B cell (primary cell): ENCODE data around the gene NTRK3. TPM values are rescaled to one million over a fixed set of nuclear protein-coding genes. Genes with fewer than 3 reads are reported as not detected.
"Not testable (repeated sequence)": the region's sequence is repeated elsewhere in the genome, so short reads cannot be mapped to it uniquely, and the experiment has no call there.

Source experiments
- ATAC-seq: fragments of 200-7000 bp; cut with Tn5 transposase; one replicate; pipeline ENCODE4 v1.10.0; 2021; ENCODE audit warnings: low read depth, mild to moderate bottlenecking, moderate number of reproducible peaks, moderate library complexity
- CTCF ChIA-PET: fragments of 350-600 bp; sonication (Branson Sonifier 250); formaldehyde crosslinking; loops from one replicate; lab custom pipeline; 2021; ENCODE audit warnings: antibody characterized with exemption, inconsistent platforms; lab: Charles Lee
- POLR2A ChIA-PET: fragments of 350-600 bp; sonication (Branson Sonifier 250); formaldehyde crosslinking; loops from one replicate; lab custom pipeline; 2021; ENCODE audit warnings: antibody characterized with exemption; lab: Charles Lee
- DNase-seq: peaks from one replicate; pipeline ENCODE4 v3.0.0; 2013
- H2AFZ ChIP-seq: 2 replicates; pipeline ENCODE4 v1.6.1; 2012; ENCODE audit warnings: mild to moderate bottlenecking, low read depth, low read length; ENCODE audit not compliant: insufficient read depth, poor library complexity, severe bottlenecking
- H3K27ac ChIP-seq, 2 donors: 1 replicate in 1 of 2; 2 replicates in 1 of 2; pipeline ENCODE4 v1.5.1; 2012 to 2013; ENCODE audit warnings: low read length in 2 of 2, mild to moderate bottlenecking in 2 of 2, moderate library complexity in 1 of 2
- H3K27me3 ChIP-seq, 4 experiments: fragments of 200-600 bp in 1 of 4; sonication (generic) in 1 of 4; replicated peaks in 1 of 4; 1 replicate in 2 of 4; 2 replicates in 2 of 4; pipeline versions ENCODE4 v1.6.1 to v1.7.0; 2013 to 2016; ENCODE audit warnings: low read length in 3 of 4, mild to moderate bottlenecking in 2 of 4, mixed read lengths in 1 of 4, moderate library complexity in 1 of 4; ENCODE audit not compliant: insufficient read depth in 4 of 4, control insufficient read depth in 3 of 4; ENCODE audit errors: control extremely low read depth in 1 of 4
- H3K36me3 ChIP-seq, 2 experiments: replicated peaks in 1 of 2; 1 replicate in 1 of 2; 2 replicates in 1 of 2; pipeline versions ENCODE4 v1.6.1 to v1.7.1; 2013; ENCODE audit warnings: low read length in 1 of 2; ENCODE audit not compliant: insufficient read depth in 2 of 2, control insufficient read depth in 1 of 2; ENCODE audit errors: control extremely low read depth in 1 of 2, extremely low read depth in 1 of 2
- H3K4me1 ChIP-seq, 2 donors: fragments of 200-600 bp in 1 of 2; sonication (generic) in 1 of 2; 1 replicate in 1 of 2; 2 replicates in 1 of 2; pipeline versions ENCODE4 v1.5.1 to v1.6.1; 2013 to 2017; ENCODE audit warnings: low read length in 2 of 2; ENCODE audit not compliant: control insufficient read depth in 2 of 2, insufficient read depth in 2 of 2
- H3K4me2 ChIP-seq: replicated peaks from 2 replicates; pipeline ENCODE3; 2012; ENCODE audit warnings: mild to moderate bottlenecking, low read depth, low read length; ENCODE audit not compliant: poor library complexity, severe bottlenecking
- H3K4me3 ChIP-seq, 5 experiments: fragments of 200-600 bp in 1 of 5; sonication (generic) in 1 of 5; 1 replicate in 3 of 5; 2 replicates in 2 of 5; pipeline versions ENCODE4 v1.5.1 to v1.7.0; 2011 to 2016; ENCODE audit warnings: low read length in 4 of 5, mild to moderate bottlenecking in 4 of 5, low read depth in 2 of 5, control low read depth in 1 of 5, moderate library complexity in 1 of 5; ENCODE audit not compliant: insufficient read depth in 1 of 5; ENCODE audit errors: control extremely low read depth in 1 of 5, extremely low read depth in 1 of 5
- H3K79me2 ChIP-seq: fragments of 200-600 bp; sonication (generic); one replicate; pipeline ENCODE4 v1.6.0; 2016; ENCODE audit warnings: low read length; ENCODE audit not compliant: control insufficient read depth, insufficient read depth
- H3K9ac ChIP-seq: fragments of 200-600 bp; sonication (generic); 2 replicates; pipeline ENCODE4 v1.6.1; 2017; ENCODE audit warnings: mild to moderate bottlenecking, low read length, moderate library complexity
- H3K9me3 ChIP-seq, 3 donors: one replicate each; pipeline versions ENCODE4 v1.6.1 to v1.7.1; 2013; ENCODE audit warnings: low read length in 2 of 3; ENCODE audit not compliant: control insufficient read depth in 2 of 3, insufficient read depth in 1 of 3; ENCODE audit errors: control extremely low read depth in 1 of 3
- H4K20me1 ChIP-seq: 2 replicates; pipeline ENCODE4 v1.6.0; 2012; ENCODE audit warnings: mild to moderate bottlenecking, low read length; ENCODE audit not compliant: insufficient read depth, control insufficient read depth, poor library complexity, severe bottlenecking
- H3K27ac Mint-ChIP-seq: one replicate; pipeline ENCODE4 v1.8.0; 2021; ENCODE audit warnings: mixed read lengths
- H3K27me3 Mint-ChIP-seq: one replicate; pipeline ENCODE4 v1.8.0; 2021; ENCODE audit warnings: mixed read lengths
- H3K4me1 Mint-ChIP-seq: one replicate; pipeline ENCODE4 v1.8.0; 2021; ENCODE audit warnings: mixed read lengths
- H3K4me3 Mint-ChIP-seq: one replicate; pipeline ENCODE4 v1.8.0; 2021; ENCODE audit warnings: mixed read lengths
- H3K9me3 Mint-ChIP-seq: one replicate; pipeline ENCODE4 v1.8.0; 2022; ENCODE audit warnings: mixed read lengths; ENCODE audit not compliant: insufficient read depth
- EZH2 ChIP-seq: IDR thresholded peaks from 2 replicates; pipeline ENCODE4 v1.6.1; 2012; ENCODE audit warnings: borderline replicate concordance, low read depth, mild to moderate bottlenecking, moderate library complexity, low read length; ENCODE audit not compliant: insufficient read depth, poor library complexity, severe bottlenecking
- WGBS: methylation state at CpG from one replicate; pipeline ENCODE4 v1.1.5; 2013; ENCODE audit warnings: missing lambda C conversion rate; ENCODE audit not compliant: insufficient coverage; 5-methylcytosine and 5-hydroxymethylcytosine counted together
- intact Hi-C: fragments of 100-400 bp; cut with micrococcal nuclease; formaldehyde crosslinking; loops from one replicate; pipeline ENCODE4 v1.10.0; 2022
- polyA plus RNA-seq: library from polyadenylated mRNA; depleted of rRNA; stranded (reverse); fragments of >200 nt; gene quantifications from 2 replicates; pipeline ENCODE4 v1.2.3, GENCODE V29; 2012
- total RNA-seq, 2 donors: library from RNA; stranded (reverse); fragments of 120-200 nt in 1 of 2; gene quantifications; 1 replicate in 1 of 2; 2 replicates in 1 of 2; pipeline versions ENCODE4 v1.2.3 to v1.2.4, GENCODE V29; 2013 to 2022
- TF ChIP-seq, protein P1 (sequence below): fragments of 200-600 bp; IDR thresholded peaks from one replicate; pipeline ENCODE4 v1.8.0; 2022; ENCODE audit warnings: antibody characterized with exemption, mild to moderate bottlenecking

The NTRK3 gene
- total and polyA plus RNA-seq, 2 donors (not counting 1 experiment from before 2014, with no cell fraction given), result not detected

GRCh38 chr15:88035381-88035780, 221.2 kb downstream of the NTRK3 start:
- Histone ChIP-seq H3K9ac (no peak overlapping the region), H3K79me2 (no peaks in the 10 kb centered on the region), H3K27ac (no peak overlapping the region), H3K4me1 (no peaks in the 10 kb centered on the region), H3K27me3 (no peaks in the 10 kb centered on the region), H3K4me3 (no peak overlapping the region), H4K20me1 (no peaks in the 10 kb centered on the region), H3K4me2 (no peak overlapping the region), H2AFZ (no peak overlapping the region), H3K9me3 (peaks cover 0 to 2% (median 0%) of the 10 kb centered on the region in 3 donors), H3K36me3 (no peaks in the 10 kb centered on the region)
- DNase-seq, result no peak
- TF ChIP-seq, protein P1, sequence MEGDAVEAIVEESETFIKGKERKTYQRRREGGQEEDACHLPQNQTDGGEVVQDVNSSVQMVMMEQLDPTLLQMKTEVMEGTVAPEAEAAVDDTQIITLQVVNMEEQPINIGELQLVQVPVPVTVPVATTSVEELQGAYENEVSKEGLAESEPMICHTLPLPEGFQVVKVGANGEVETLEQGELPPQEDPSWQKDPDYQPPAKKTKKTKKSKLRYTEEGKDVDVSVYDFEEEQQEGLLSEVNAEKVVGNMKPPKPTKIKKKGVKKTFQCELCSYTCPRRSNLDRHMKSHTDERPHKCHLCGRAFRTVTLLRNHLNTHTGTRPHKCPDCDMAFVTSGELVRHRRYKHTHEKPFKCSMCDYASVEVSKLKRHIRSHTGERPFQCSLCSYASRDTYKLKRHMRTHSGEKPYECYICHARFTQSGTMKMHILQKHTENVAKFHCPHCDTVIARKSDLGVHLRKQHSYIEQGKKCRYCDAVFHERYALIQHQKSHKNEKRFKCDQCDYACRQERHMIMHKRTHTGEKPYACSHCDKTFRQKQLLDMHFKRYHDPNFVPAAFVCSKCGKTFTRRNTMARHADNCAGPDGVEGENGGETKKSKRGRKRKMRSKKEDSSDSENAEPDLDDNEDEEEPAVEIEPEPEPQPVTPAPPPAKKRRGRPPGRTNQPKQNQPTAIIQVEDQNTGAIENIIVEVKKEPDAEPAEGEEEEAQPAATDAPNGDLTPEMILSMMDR, result no peak
- no peak for TF ChIP-seq EZH2
- no peak for ATAC-seq
- intact Hi-C loops, result no loop called here
- peaks cover 2% of the 10 kb centered on the region for H3K9me3 Mint-ChIP-seq
- no peak overlapping the region for H3K4me3 Mint-ChIP-seq
- H3K27me3 Mint-ChIP-seq, result peaks cover 8% of the 10 kb centered on the region
- no peak overlapping the region for H3K27ac Mint-ChIP-seq
- H3K4me1 Mint-ChIP-seq, result no peaks in the 10 kb centered on the region
- ChIA-PET CTCF (no interaction called here), POLR2A (no interaction called here)
- 74% methylated on average over 4 of the region's 5 CpGs for WGBS

DNA sequence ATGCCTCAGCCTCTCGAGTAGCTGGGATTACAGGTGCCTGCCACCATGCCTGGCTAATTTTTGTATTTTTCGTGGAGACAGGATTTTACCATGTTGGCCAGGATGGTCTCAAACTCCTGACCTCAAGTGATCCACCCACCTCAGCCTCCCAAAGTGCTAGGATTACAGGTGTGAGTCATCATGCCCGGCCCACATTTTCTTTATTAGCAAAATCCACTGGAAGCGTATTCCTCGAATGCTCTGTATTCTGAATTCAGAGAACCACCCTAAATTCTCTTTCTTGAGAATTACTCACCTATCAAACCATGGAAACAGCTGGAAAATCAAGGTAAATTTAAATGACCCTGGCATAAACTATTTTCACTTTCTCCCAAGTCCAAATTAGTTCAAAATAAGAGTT, 223.1 kb downstream of the NTRK3 start:
- H3K27ac Mint-ChIP-seq, POLR2A ChIA-PET, H3K79me2 ChIP-seq: not testable (repeated sequence)

More for the DNA sequence above, 223.1 kb downstream of the NTRK3 start:
- H3K9me3 ChIP-seq, H3K4me1 Mint-ChIP-seq, intact Hi-C loops, H3K9me3 Mint-ChIP-seq, H3K4me3 Mint-ChIP-seq, H3K4me2 ChIP-seq, H3K36me3 ChIP-seq, ATAC-seq, H3K9ac ChIP-seq, H4K20me1 ChIP-seq, DNase-seq, H3K27me3 ChIP-seq, H3K4me3 ChIP-seq, CTCF ChIA-PET, H3K4me1 ChIP-seq, H2AFZ ChIP-seq, H3K27ac ChIP-seq, H3K27me3 Mint-ChIP-seq: not testable (repeated sequence)
- 79% methylated on average over 3 of the region's 5 CpGs for WGBS
